ENCODE results near the gene GAS2L2.
A peak's percentile ranks its signal among the peaks of the same experiment; 100 is the strongest.

Gene GAS2L2

GRCh38 chr17:35731917-35732805, 20.9 kb downstream of the GAS2L2 start:
- Mint-ChIP-seq H3K36me3 (ENCODE audit: low read depth) (peaks cover 15% of the 10 kb centered on the region), H3K4me3 (peak overlapping the region; percentile 31), H3K27me3 (ENCODE audit: low read depth) (peaks cover 26% of the 10 kb centered on the region), H3K9me3 (no peaks in the 10 kb centered on the region), H3K27ac (no peak overlapping the region), H3K4me1 (ENCODE audit: low read depth) (peaks cover 10% of the 10 kb centered on the region)

GRCh38 chr17:35731239-35731916, 21.7 kb downstream of the GAS2L2 start, which contains the start of gene RASL10B:
RASL10B (plus strand) TSS chr17:35731639; CDS start chr17:35735185, 3,546 bp downstream.
- peak within 1 kb of the TSS; percentile 40 for H3K4me3 Mint-ChIP-seq

GRCh38 chr17:35730400-35731005, 22.5 kb downstream of the GAS2L2 start:
- Mint-ChIP-seq H3K27ac (no peak overlapping the region), H3K27me3 (ENCODE audit: low read depth) (peaks cover 26% of the 10 kb centered on the region), H3K9me3 (no peaks in the 10 kb centered on the region), H3K36me3 (ENCODE audit: low read depth) (peaks cover 20% of the 10 kb centered on the region), H3K4me3 (peak overlapping the region; percentile 40), H3K4me1 (ENCODE audit: low read depth) (peaks cover 10% of the 10 kb centered on the region)

More at GRCh38 chr17:35731239-35731916, 21.7 kb downstream of the GAS2L2 start, which contains the start of gene RASL10B:
- H3K36me3 Mint-ChIP-seq (ENCODE audit: low read depth): peaks cover 15% of the 10 kb centered on the region
- no peaks in the 10 kb centered on the region for H3K9me3 Mint-ChIP-seq
- H3K27me3 Mint-ChIP-seq (ENCODE audit: low read depth): peaks cover 26% of the 10 kb centered on the region
- H3K4me1 Mint-ChIP-seq (ENCODE audit: low read depth): peaks cover 10% of the 10 kb centered on the region
- no peak within 1 kb of the TSS for H3K27ac Mint-ChIP-seq

- Mint-ChIP-seq H3K4me1 (ENCODE audit: low read depth) (peaks cover 10% of the 10 kb centered on the region), H3K9me3 (no peaks in the 10 kb centered on the region), H3K4me3 (no peak overlapping the region), H3K36me3 (ENCODE audit: low read depth) (peaks cover 30% of the 10 kb centered on the region), H3K27ac (no peak overlapping the region), H3K27me3 (ENCODE audit: low read depth) (peaks cover 26% of the 10 kb centered on the region)
Observed at GRCh38 chr17:35729405-35729833, 23.6 kb downstream of the GAS2L2 start.

- H3K27ac Mint-ChIP-seq: no peak overlapping the region
- H3K4me3 Mint-ChIP-seq: no peak overlapping the region
- no peaks in the 10 kb centered on the region for H3K9me3 Mint-ChIP-seq
- H3K36me3 Mint-ChIP-seq (ENCODE audit: low read depth): peaks cover 33% of the 10 kb centered on the region
- peaks cover 26% of the 10 kb centered on the region for H3K27me3 Mint-ChIP-seq (ENCODE audit: low read depth)
- H3K4me1 Mint-ChIP-seq (ENCODE audit: low read depth): peaks cover 10% of the 10 kb centered on the region
Observed at GRCh38 chr17:35728551-35728950, 24.5 kb downstream of the GAS2L2 start.

- no peak overlapping the region for H3K27ac Mint-ChIP-seq
- H3K27me3 Mint-ChIP-seq (ENCODE audit: low read depth): peaks cover 17% of the 10 kb centered on the region
- peaks cover 34% of the 10 kb centered on the region for H3K36me3 Mint-ChIP-seq (ENCODE audit: low read depth)
- H3K4me1 Mint-ChIP-seq (ENCODE audit: low read depth): peaks cover 10% of the 10 kb centered on the region
- no peaks in the 10 kb centered on the region for H3K9me3 Mint-ChIP-seq
- no peak overlapping the region for H3K4me3 Mint-ChIP-seq
Observed at GRCh38 chr17:35727635-35728034, 25.4 kb downstream of the GAS2L2 start.

- no peaks in the 10 kb centered on the region for H3K9me3 Mint-ChIP-seq
- H3K27me3 Mint-ChIP-seq (ENCODE audit: low read depth): peaks cover 11% of the 10 kb centered on the region
- H3K4me3 Mint-ChIP-seq: no peak overlapping the region
- H3K4me1 Mint-ChIP-seq (ENCODE audit: low read depth): peaks cover 10% of the 10 kb centered on the region
- H3K36me3 Mint-ChIP-seq (ENCODE audit: low read depth): peaks cover 34% of the 10 kb centered on the region
- no peak overlapping the region for H3K27ac Mint-ChIP-seq
Observed at GRCh38 chr17:35726953-35727460, 26.0 kb downstream of the GAS2L2 start.

- H3K9me3 Mint-ChIP-seq: no peaks in the 10 kb centered on the region
- H3K27ac Mint-ChIP-seq: no peak overlapping the region
- no peak overlapping the region for H3K4me3 Mint-ChIP-seq
- H3K36me3 Mint-ChIP-seq (ENCODE audit: low read depth): peaks cover 35% of the 10 kb centered on the region
- peaks cover 10% of the 10 kb centered on the region for H3K4me1 Mint-ChIP-seq (ENCODE audit: low read depth)
- peaks cover 11% of the 10 kb centered on the region for H3K27me3 Mint-ChIP-seq (ENCODE audit: low read depth)
Observed at GRCh38 chr17:35726127-35726952, 26.7 kb downstream of the GAS2L2 start.

GRCh38 chr17:35725802-35726126, 27.3 kb downstream of the GAS2L2 start:
- Mint-ChIP-seq H3K9me3 (no peaks in the 10 kb centered on the region), H3K27ac (no peak overlapping the region), H3K27me3 (ENCODE audit: low read depth) (peaks cover 5% of the 10 kb centered on the region), H3K4me3 (no peak overlapping the region), H3K36me3 (ENCODE audit: low read depth) (peaks cover 31% of the 10 kb centered on the region), H3K4me1 (ENCODE audit: low read depth) (peaks cover 5% of the 10 kb centered on the region)

GRCh38 chr17:35725058-35725457, 28.0 kb downstream of the GAS2L2 start:
- H3K4me3 Mint-ChIP-seq: no peak overlapping the region
- no peaks in the 10 kb centered on the region for H3K27me3 Mint-ChIP-seq (ENCODE audit: low read depth)
- no peaks in the 10 kb centered on the region for H3K4me1 Mint-ChIP-seq (ENCODE audit: low read depth)
- no peaks in the 10 kb centered on the region for H3K9me3 Mint-ChIP-seq
- no peak overlapping the region for H3K27ac Mint-ChIP-seq
- H3K36me3 Mint-ChIP-seq (ENCODE audit: low read depth): peaks cover 30% of the 10 kb centered on the region

- Mint-ChIP-seq H3K27me3 (ENCODE audit: low read depth) (no peaks in the 10 kb centered on the region), H3K36me3 (ENCODE audit: low read depth) (peaks cover 36% of the 10 kb centered on the region), H3K4me1 (ENCODE audit: low read depth) (no peaks in the 10 kb centered on the region), H3K27ac (no peak overlapping the region), H3K4me3 (no peak overlapping the region), H3K9me3 (no peaks in the 10 kb centered on the region)
Observed at GRCh38 chr17:35723735-35724134, 29.3 kb downstream of the GAS2L2 start.

GRCh38 chr17:35717475-35717874, 35.6 kb downstream of the GAS2L2 start:
- Mint-ChIP-seq H3K27me3 (ENCODE audit: low read depth) (no peaks in the 10 kb centered on the region), H3K4me3 (no peak overlapping the region), H3K4me1 (ENCODE audit: low read depth) (peaks cover 2% of the 10 kb centered on the region), H3K36me3 (ENCODE audit: low read depth) (peaks cover 20% of the 10 kb centered on the region), H3K9me3 (no peaks in the 10 kb centered on the region), H3K27ac (no peak overlapping the region)

- H3K4me1 Mint-ChIP-seq (ENCODE audit: low read depth): peaks cover 2% of the 10 kb centered on the region
- peaks cover 20% of the 10 kb centered on the region for H3K36me3 Mint-ChIP-seq (ENCODE audit: low read depth)
- H3K4me3 Mint-ChIP-seq: no peak overlapping the region
- H3K27ac Mint-ChIP-seq: no peak overlapping the region
- no peaks in the 10 kb centered on the region for H3K9me3 Mint-ChIP-seq
- no peaks in the 10 kb centered on the region for H3K27me3 Mint-ChIP-seq (ENCODE audit: low read depth)
Observed at GRCh38 chr17:35716897-35717465, 36.1 kb downstream of the GAS2L2 start.

All from T-helper 1 cell treated with Interleukin-12 subunit alpha and Interleukin-12 subunit beta and Interleukin-4 antibody, amounts not matched to agents 30 μg/mL and 1 μg/mL, for 36 hours (primary cell).